ENCODE data around the gene PTPRN.
"Not testable (repeated sequence)": the region's sequence is repeated elsewhere in the genome, so short reads cannot be mapped to it uniquely, and the experiment has no call there.

Gene PTPRN

DNA sequence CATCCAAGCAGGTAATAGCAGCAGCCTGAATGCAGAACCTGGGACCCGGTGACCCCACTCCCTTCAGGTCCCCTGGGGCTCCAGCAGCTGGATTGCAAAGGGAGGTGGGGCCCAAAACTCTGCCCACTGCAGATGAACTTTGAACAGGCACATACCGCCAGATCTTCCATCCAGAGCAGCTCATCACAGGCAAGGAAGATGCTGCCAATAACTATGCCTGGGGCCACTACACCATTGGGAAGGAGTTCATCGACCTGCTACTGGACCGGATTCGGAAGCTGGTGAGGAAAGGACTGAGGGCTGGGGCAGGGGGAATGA lies 39.2 kb downstream of the PTPRN start:
- 91 to 92% methylated on average over 5 of the region's 5 CpGs for WGBS, 2 experiments
- Histone ChIP-seq H3K4me1 (ENCODE audit: control insufficient read depth, insufficient read depth, low read length) (peaks cover 4% of the 10 kb centered on the region), H3K27ac (ENCODE audit: insufficient read depth, low read depth, low read length, poor library complexity, severe bottlenecking) (no peak overlapping the region), H3K9me3 (ENCODE audit: control insufficient read depth, low read length) (no peaks in the 10 kb centered on the region), H3K4me3 (ENCODE audit: insufficient read depth, low read depth, low read length) (no peak overlapping the region), H3K36me3 (ENCODE audit: control insufficient read depth, insufficient read depth, low read length) (no peaks in the 10 kb centered on the region), H3K27me3 (ENCODE audit: control insufficient read depth, insufficient read depth, low read length, poor library complexity, severe bottlenecking) (peaks cover 5% of the 10 kb centered on the region)

DNA sequence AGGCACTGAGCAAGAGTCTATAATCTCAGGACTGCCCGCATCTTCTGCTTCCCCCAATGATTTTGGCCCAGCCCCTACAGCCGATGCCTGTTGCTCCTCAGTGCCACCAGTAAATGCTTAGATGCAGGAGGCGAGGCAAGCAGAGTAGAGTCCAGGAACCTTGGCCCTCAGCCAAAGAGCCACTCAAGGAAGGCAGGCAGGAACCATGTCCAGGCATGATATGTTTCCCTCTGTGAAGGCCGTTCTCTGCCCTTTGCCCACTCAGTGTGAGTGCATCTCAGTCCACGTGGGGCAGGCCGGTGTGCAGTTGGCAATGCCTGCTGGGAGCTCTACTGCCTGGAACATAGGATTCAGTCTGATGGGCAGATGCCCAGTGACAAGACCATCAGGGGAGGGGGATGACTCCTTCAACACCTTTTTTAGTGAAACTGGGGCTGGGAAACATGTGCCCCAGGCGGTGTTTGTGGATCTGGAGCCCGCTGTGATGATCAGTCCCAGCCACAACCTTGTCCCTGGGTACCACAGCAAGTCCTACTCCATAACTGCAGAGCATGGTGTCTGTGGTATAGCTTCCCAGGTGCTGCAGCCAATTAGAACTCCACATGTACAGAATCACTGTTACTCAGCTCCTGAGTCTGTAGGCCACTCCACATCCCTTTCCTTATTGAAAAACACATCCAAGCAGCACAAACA lies 39.7 kb downstream of the PTPRN start:
- Histone ChIP-seq H3K9me3 (ENCODE audit: control insufficient read depth, low read length) (no peaks in the 10 kb centered on the region), H3K27ac (ENCODE audit: insufficient read depth, low read depth, low read length, poor library complexity, severe bottlenecking) (no peak overlapping the region), H3K36me3 (ENCODE audit: control insufficient read depth, insufficient read depth, low read length) (no peaks in the 10 kb centered on the region), H3K4me3 (ENCODE audit: insufficient read depth, low read depth, low read length) (no peak overlapping the region), H3K4me1 (ENCODE audit: control insufficient read depth, insufficient read depth, low read length) (peaks cover 4% of the 10 kb centered on the region), H3K27me3 (ENCODE audit: control insufficient read depth, insufficient read depth, low read length, poor library complexity, severe bottlenecking) (peaks cover 5% of the 10 kb centered on the region)
- 87 to 89% methylated on average over 8 of the region's 8 CpGs for WGBS, 2 experiments

DNA sequence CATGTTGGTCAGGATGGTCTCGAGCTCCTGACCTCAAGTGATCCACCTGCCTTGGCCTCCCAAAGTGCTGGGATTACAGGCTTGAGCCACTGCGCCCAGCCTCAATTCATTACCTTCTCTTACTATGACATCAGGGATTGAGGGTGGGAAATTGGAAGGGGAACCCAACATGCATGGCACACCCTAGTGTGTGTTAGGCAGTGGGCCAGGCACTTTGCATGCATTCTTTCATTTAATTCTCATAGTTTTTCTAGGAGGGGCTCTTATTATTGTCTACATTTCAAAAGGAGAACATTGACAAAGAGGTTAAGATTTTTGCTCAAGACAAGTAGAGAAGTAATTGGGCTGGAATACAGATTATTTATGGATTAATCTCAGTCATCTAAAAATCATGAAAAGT lies 40.9 kb downstream of the PTPRN start:
- Histone ChIP-seq H3K27me3 (ENCODE audit: control insufficient read depth, insufficient read depth, low read length, poor library complexity, severe bottlenecking) (peaks cover 5% of the 10 kb centered on the region), H3K4me3 (ENCODE audit: insufficient read depth, low read depth, low read length) (no peak overlapping the region), H3K27ac (ENCODE audit: insufficient read depth, low read depth, low read length, poor library complexity, severe bottlenecking) (no peak overlapping the region), H3K4me1 (ENCODE audit: control insufficient read depth, insufficient read depth, low read length) (peaks cover 4% of the 10 kb centered on the region), H3K36me3 (ENCODE audit: control insufficient read depth, insufficient read depth, low read length) (no peaks in the 10 kb centered on the region), H3K9me3 (ENCODE audit: control insufficient read depth, low read length) (no peaks in the 10 kb centered on the region)
- 86 to 90% methylated on average over 2 of the region's 2 CpGs for WGBS, 2 experiments

DNA sequence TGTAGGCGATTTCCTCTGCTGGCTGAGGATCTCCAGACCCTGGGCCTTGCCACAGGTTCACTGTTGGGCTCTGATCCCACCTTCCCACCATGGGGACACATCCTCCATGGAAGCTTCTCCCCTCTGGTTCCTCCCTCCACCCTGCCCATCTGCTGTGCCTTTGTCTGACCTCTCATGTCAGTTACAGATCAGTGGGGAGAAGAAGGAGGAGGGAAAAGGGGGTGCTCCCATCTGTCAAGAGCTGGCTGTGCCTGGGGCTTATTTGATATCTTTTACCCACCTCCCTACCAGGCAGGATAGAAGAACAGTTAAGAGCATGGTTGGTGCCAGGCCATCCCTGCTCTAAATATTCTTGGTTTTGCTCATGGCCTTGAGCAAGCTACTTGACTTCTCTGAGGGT lies 42.3 kb downstream of the PTPRN start:
- WGBS, 2 experiments = 87 to 90% methylated on average over 1 of the region's 1 CpG
- H3K4me1 ChIP-seq (ENCODE audit: control insufficient read depth, insufficient read depth, low read length) = peaks cover 4% of the 10 kb centered on the region
- H3K4me3 ChIP-seq (ENCODE audit: insufficient read depth, low read depth, low read length) = no peak overlapping the region
- peaks cover 9% of the 10 kb centered on the region for H3K27me3 ChIP-seq (ENCODE audit: control insufficient read depth, insufficient read depth, low read length, poor library complexity, severe bottlenecking)
- no peaks in the 10 kb centered on the region for H3K9me3 ChIP-seq (ENCODE audit: control insufficient read depth, low read length)
- no peaks in the 10 kb centered on the region for H3K36me3 ChIP-seq (ENCODE audit: control insufficient read depth, insufficient read depth, low read length)
- H3K27ac ChIP-seq (ENCODE audit: insufficient read depth, low read depth, low read length, poor library complexity, severe bottlenecking) = no peak overlapping the region

DNA sequence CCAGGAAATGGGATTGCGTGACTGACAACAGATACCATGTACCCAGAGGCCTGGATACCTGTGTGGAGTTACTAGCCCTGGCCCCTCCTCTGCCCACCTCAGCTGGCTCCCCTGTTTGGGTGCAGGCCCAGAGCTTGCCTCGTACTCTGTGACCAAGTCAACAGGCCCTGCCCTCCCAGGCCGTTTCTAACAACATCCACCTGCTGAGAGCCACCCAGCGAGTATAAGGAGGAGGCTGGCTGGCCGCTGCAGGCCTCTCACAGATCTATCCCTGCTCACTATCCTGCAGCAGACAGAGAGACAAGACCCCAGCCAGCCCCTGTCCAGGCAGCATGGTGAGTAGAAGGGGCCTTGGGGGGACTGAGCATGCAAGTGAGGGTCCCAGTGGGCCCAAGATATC lies 43.0 kb downstream of the PTPRN start:
- no peak overlapping the region for H3K27ac ChIP-seq (ENCODE audit: insufficient read depth, low read depth, low read length, poor library complexity, severe bottlenecking)
- WGBS, 2 experiments = 37 to 49% methylated on average over 5 of the region's 5 CpGs
- peaks cover 4% of the 10 kb centered on the region for H3K4me1 ChIP-seq (ENCODE audit: control insufficient read depth, insufficient read depth, low read length)
- H3K27me3 ChIP-seq (ENCODE audit: control insufficient read depth, insufficient read depth, low read length, poor library complexity, severe bottlenecking) = peaks cover 15% of the 10 kb centered on the region
- H3K4me3 ChIP-seq (ENCODE audit: insufficient read depth, low read depth, low read length) = no peak overlapping the region
- H3K36me3 ChIP-seq (ENCODE audit: control insufficient read depth, insufficient read depth, low read length) = no peaks in the 10 kb centered on the region
- no peaks in the 10 kb centered on the region for H3K9me3 ChIP-seq (ENCODE audit: control insufficient read depth, low read length)

DNA sequence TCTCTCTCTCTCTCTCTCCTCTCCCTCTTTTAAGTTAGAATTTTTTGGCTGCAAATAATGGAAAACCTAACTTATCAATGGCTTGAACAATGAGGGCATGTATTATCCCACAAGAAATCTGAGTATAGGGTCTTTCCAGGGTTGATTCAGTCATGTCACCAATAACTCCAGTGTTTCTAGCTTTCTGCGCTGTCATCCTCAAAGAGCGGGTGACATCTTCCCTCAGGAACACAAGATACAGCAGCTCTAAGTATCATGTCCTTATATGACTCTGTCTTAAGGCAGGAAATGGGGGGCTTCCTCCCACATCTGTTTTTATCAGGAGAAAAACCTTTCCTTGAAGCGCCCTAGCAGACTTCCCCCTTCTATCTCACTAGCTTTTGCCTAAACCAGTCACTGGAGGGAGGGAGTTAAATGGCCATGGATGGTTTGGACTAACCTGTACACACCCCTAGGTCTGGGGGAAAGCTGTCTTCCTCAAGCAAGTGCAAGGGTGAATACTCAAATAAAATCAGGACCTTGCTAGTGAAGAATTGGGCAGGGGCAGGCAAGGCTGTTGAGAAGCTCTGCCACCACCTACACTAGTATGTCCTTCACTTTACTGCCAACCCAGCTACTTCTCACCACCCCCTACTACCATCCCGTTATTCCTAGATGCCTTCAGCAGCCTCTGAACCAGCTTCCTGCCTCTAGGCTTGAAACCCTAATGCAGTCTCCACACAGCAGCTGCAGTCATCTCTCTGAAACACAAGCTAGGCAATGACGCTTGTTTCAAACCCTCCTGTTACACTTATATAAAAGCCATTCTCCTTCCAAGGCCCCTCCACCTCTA lies 48.0 kb downstream of the PTPRN start:
- Histone ChIP-seq H3K27ac (ENCODE audit: insufficient read depth, low read depth, low read length, poor library complexity, severe bottlenecking) (no peak overlapping the region), H3K27me3 (ENCODE audit: control insufficient read depth, insufficient read depth, low read length, poor library complexity, severe bottlenecking) (peaks cover 35% of the 10 kb centered on the region), H3K4me1 (ENCODE audit: control insufficient read depth, insufficient read depth, low read length) (peaks cover 1% of the 10 kb centered on the region), H3K4me3 (ENCODE audit: insufficient read depth, low read depth, low read length) (no peak overlapping the region), H3K36me3 (ENCODE audit: control insufficient read depth, insufficient read depth, low read length) (no peaks in the 10 kb centered on the region), H3K9me3 (ENCODE audit: control insufficient read depth, low read length) (no peaks in the 10 kb centered on the region)
- WGBS, 2 experiments = 86 to 89% methylated on average over 5 of the region's 5 CpGs

DNA sequence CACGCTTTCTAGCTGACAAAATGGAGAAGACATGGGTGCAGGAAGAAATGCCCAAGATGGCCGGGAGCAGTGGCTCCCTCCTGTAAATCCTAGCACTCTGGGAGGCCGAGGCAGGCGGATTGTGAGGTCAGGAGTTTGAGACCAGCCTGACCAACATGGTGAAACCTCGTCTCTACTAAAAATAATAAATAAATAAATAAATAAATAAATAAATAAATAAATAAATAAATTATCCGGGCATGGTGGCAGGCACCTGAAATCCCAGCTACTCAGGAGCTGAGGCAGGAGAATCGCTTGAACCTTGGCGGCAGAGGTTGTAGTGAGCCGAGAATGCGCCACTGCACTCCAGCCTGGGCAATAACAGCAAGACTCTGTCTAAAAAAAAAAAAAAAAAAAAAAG lies 50.3 kb downstream of the PTPRN start:
- H3K9me3 ChIP-seq (ENCODE audit: control insufficient read depth, low read length); H3K4me1 ChIP-seq (ENCODE audit: control insufficient read depth, insufficient read depth, low read length); H3K4me3 ChIP-seq (ENCODE audit: insufficient read depth, low read depth, low read length); H3K36me3 ChIP-seq (ENCODE audit: control insufficient read depth, insufficient read depth, low read length); H3K27ac ChIP-seq (ENCODE audit: insufficient read depth, low read depth, low read length, poor library complexity, severe bottlenecking): not testable (repeated sequence)
- WGBS, 2 experiments = 86 to 93% methylated on average over 9 of the region's 10 CpGs
- peaks cover 58% of the 10 kb centered on the region for H3K27me3 ChIP-seq (ENCODE audit: control insufficient read depth, insufficient read depth, low read length, poor library complexity, severe bottlenecking)

DNA sequence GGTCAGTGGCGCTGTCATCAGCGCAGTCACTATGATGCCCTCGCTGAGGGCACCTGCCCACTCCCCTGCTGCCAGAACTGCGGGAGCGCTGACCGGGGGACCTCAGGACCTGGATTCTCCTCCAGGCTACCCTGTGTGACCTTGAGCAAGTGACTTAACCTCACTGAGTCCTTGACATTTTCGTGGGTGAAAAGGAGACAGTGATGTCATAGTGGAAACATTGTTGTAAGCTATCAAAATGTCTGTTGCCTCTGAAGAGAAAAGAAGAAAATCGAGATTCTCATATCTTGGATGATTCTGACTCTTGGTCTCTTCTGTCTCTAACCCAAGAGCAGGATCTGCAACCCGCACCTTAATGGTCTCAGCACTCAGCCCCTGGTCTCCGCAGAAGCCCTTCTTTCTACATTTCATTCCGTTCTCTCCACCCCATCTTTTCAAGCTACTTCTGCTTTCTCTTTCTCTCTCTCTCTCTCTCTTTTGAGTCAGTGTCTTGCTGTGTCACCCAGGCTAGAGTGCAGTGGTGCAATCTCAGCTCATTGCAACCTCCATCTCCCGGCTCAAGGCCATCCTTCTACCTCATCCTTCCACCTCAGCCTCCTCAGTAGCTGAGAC lies 54.5 kb downstream of the PTPRN start:
- Histone ChIP-seq H3K27ac (ENCODE audit: insufficient read depth, low read depth, low read length, poor library complexity, severe bottlenecking) (no peak overlapping the region), H3K4me3 (ENCODE audit: insufficient read depth, low read depth, low read length) (peak overlapping the region; percentile 6), H3K36me3 (ENCODE audit: control insufficient read depth, insufficient read depth, low read length) (no peaks in the 10 kb centered on the region), H3K4me1 (ENCODE audit: control insufficient read depth, insufficient read depth, low read length) (peaks cover 14% of the 10 kb centered on the region), H3K9me3 (ENCODE audit: control insufficient read depth, low read length) (no peaks in the 10 kb centered on the region), H3K27me3 (ENCODE audit: control insufficient read depth, insufficient read depth, low read length, poor library complexity, severe bottlenecking) (peaks cover 73% of the 10 kb centered on the region)
- 30 to 32% methylated on average over 12 of the region's 12 CpGs for WGBS, 2 experiments

DNA sequence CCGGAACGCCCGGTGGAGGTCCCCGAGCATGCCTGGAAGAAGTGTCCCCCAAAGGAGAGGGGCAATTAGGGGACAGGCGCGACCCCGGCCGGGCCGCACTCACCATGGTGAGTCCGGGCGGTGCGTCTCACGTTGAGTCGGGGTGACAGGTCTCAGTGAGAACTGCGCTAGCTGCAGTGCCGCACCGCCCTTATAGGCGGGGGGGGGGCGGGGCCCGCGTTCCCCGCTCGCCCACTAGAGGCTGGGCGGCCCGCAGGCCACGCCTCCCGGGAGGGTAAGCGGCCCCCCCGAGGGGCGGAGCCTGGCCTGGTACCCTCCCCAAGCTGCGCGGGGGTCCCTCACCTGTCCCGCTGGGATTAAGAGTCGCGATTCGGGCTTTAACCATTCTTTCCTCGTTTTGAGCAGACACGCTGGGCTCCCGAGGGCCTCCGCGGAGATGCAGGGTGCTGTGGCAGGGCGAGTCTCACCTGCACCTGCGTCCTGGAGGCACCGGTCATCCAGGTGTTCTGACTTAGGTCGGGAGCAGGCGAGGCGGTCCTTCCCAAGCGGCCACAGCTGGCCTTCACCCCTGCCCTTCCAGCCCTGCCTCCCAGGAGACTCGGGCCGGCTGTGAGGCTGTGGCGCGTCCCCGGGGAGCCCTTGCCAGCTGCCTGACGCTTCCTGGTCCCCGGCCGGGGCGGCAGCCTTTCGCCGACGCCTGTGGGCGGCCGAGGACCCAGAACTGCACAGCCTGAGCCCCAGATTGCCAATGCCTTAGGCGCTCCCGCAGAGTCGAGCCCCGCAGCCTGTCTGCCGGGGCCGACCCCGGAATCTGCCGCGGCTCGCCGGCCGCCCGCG lies 55.2 kb downstream of the PTPRN start, which contains the start of gene TUBA4A:
TUBA4A (minus strand) TSS at position 166 of the 837 bp plus-strand sequence; CDS start at position 106, 60 bp downstream.
- Histone ChIP-seq H3K27me3 (ENCODE audit: control insufficient read depth, insufficient read depth, low read length, poor library complexity, severe bottlenecking) (peaks cover 66% of the 10 kb centered on the region), H3K27ac (ENCODE audit: insufficient read depth, low read depth, low read length, poor library complexity, severe bottlenecking) (no peak within 1 kb of the TSS), H3K4me1 (ENCODE audit: control insufficient read depth, insufficient read depth, low read length) (peaks cover 14% of the 10 kb centered on the region), H3K36me3 (ENCODE audit: control insufficient read depth, insufficient read depth, low read length) (no peaks in the 10 kb centered on the region), H3K4me3 (ENCODE audit: insufficient read depth, low read depth, low read length) (peak within 1 kb of the TSS; percentile 20), H3K9me3 (ENCODE audit: control insufficient read depth, low read length) (no peaks in the 10 kb centered on the region)
- WGBS, 2 experiments = 1 to 2% methylated on average over 76 of the region's 76 CpGs
